HG03378 (cell line): ENCODE measurements around the gene LONP1.

Source experiments
- ATAC-seq: cut with Tn5 transposase; IDR thresholded peaks from one replicate; pipeline ENCODE4 v1.9.1; 2021; ENCODE audit warnings: mild to moderate bottlenecking, moderate library complexity; ENCODE audit not compliant: unreplicated experiment

LONP1 gene

GRCh38 chr19:5655412-5655811 lies 64.5 kb downstream of the LONP1 start:
- ATAC-seq = no peak

- ATAC-seq = no peak
Measured at GRCh38 chr19:5654931-5655330, 65.0 kb downstream of the LONP1 start.

GRCh38 chr19:5652261-5652660 lies 67.7 kb downstream of the LONP1 start:
- ATAC-seq = no peak

- ATAC-seq = no peak
Measured at GRCh38 chr19:5651361-5651760, 68.6 kb downstream of the LONP1 start.

DNA sequence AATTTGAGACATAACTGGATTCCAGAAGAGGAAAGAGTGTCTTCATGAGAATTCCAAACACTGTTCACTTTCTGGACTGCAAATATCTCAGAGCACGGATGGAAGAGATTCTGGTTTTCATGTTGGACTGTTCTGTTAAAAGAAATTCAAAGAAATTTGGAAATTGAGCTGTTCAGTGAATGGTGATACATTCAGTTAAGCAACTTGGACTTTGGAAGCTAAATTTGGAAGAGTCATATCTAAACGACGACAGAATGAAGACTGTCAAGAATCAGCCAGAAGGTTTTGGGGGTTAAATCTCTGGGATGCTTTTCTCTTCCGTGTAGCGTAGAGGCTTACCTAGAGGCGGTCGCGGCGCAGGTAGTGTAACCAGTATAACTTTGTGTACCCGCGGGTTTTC lies 71.5 kb downstream of the LONP1 start:
- no peak for ATAC-seq

DNA sequence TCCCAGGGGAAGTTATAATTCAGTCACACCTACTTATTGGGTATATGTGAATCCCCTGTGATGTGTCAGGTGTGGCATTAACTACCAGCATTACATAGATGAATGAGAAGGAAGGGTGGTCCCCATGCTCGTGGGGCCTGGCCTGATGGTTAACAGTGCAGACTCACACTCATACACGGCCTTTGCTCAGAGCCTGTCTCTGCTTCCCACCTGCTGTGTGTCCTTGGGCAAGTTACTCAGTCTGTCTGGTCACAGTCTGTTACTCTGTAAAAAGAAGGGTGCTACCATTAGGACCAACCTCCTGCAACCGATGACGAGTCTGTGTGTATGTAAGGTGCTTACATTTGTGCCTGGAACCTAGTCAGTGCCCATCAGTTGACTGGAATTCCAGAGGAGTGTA lies 73.2 kb downstream of the LONP1 start:
- no peak for ATAC-seq

DNA sequence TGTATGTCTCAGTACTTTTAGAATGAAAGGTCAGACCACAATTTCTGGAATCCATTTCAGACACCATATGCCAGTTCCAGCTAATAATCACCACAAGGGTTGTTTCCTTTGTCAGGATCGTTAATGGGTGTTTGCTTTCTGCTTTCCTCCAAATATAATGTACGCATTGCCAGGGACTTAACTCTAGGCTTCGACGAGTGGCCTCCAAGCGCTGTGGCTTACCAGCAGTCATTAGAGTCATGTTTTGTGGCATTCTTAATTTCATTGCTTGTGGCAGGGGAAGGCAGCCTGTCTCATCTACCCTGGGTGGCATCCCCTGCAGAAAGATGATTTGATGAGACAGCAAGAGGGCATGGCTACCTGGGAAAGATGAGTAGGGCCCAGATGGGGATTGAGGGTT lies 74.5 kb downstream of the LONP1 start:
- ATAC-seq = no peak

DNA sequence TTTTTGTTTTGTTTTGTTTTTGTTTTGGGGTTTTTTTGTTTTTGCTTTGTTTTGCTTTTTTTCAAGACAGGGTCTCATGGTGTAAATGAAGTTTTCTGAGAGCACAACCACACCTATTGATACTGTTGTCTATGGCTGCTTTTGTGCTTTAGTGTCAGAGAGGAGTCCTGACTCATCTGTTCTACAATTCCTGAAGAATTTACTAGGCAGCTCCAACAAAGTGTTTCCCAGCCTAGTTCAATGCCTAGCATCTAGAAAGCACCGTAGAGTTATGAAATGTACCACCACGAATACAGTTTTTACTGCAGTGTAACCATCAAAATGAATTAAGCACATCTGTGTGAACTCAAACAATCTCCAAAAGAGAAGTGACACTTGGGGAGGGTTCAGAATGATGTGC lies 75.9 kb downstream of the LONP1 start:
- ATAC-seq = no peak

- no peak for ATAC-seq
Measured at GRCh38 chr19:5643060-5643459, 76.9 kb downstream of the LONP1 start.

GRCh38 chr19:5642204-5642603 lies 77.7 kb downstream of the LONP1 start:
- no peak for ATAC-seq
